22Rv1 (cell line): Measurements from ENCODE around the gene ADAMTS18.

ENCODE experiments used
- CTCF ChIP-seq: fragments of 450-650 bp; IDR thresholded peaks from 2 replicates; pipeline ENCODE4 v1.5.1; 2017; ENCODE audit warnings: mild to moderate bottlenecking
- ZFX ChIP-seq: fragments of 450-650 bp; IDR thresholded peaks from 2 replicates; pipeline ENCODE4 v1.6.1; 2017; ENCODE audit warnings: antibody characterized with exemption, borderline replicate concordance

GRCh38 chr16:77344341-77344740 lies 90.5 kb downstream of the ADAMTS18 start:
- TF ChIP-seq CTCF (no peak), ZFX (no peak)
